Ramos (cell line): Measurements from ENCODE around the gene ARPC5.

Experiments used
- in situ Hi-C: fragments of 300-500 bp; cut with MboI; formaldehyde crosslinking; loops from one replicate; pipeline ENCODE4 v1.14.3; 2022; ENCODE audit warnings: low sequenced_read_pairs; ENCODE audit not compliant: unreplicated experiment

The ARPC5 gene

DNA sequence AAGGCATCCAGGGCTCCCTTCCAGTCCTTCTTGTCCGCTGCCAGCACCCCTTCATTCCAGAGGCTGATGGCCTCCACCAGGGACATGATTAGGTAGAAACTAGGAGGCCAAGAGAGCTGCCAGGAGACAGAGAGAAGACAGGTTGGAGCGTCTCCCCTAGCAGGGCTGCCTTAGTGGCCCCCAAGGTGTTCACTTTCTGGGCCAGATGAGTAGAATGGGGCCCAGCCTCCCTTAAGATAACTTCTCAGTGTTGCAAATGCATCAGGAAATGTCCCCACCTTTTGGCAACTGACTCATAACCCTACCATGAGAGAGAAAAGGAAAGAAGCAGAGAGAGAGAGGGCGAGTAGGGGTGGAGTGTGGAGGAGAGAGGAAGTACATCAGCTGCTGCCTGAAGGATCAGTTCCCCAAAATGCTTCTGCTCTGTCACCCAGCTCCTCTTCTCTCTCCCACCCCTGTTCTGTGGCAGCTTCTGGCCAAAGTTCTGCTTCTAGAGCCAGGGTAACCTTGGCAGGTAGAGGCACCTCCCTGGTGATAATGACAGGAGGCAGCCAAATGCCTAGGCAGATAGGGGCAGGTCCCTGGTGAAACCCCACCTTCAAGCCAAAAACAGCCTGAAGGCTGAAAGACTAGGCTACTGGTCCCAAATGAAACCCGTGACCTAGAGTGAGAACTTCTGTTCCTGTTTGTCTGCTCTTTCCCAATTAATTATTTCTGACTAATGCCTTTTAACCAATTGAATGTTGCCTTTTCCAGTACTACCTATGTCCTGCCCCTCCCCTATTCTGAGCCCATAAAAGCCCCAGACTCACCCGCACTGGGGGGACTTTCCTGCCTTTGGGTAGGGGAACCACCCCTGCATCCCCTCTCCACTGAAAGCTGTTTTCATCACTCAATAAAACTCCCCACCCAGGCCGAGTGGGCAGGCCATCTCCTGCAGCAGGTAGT is 45.1 kb downstream of the ARPC5 start, which contains the start of gene NCF2:
NCF2 (minus strand) TSS at position 216 of the 948 bp plus-strand sequence; CDS start at position 86, 130 bp downstream.
- in situ Hi-C loops = no loop called here

DNA sequence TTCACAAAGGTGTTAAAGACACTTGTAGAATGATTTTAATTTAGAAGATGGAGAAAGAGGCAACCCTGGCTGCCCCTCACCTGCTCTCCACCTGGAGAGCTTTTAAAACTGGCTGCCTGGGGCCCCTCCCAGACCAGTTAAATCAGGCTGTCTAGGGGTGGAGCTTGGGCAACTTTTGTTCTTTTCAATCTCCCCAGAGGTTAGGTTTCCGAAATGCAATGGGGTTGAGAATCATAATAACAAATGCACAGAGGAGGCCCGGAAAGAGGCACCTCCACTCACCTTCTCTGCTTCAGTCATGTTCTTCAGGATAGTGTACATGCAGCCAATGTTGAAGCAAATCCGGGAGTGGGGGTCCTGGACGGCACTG is 45.7 kb downstream of the ARPC5 start:
- in situ Hi-C loops = no loop called here

DNA sequence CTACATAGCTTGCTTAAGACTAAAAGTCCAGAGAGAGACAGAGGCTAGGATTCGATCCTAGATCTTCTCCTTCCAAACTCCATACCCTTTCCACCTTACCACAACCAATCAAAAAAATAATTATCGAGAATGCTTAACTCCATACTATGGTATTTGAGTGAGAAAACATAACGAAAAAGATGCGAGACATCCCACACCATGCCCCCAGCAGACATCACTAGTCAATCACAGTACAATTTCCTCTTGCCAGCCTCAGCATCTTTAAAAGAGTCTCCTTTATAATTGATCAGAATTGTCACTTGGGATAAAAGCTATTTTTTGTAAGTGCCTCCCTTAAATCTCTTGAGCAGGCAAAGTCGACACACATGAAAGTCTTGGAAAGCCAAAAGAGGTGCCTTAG is 46.2 kb downstream of the ARPC5 start:
- in situ Hi-C loops = no loop called here

GRCh38 chr1:183588827-183589226 is 46.8 kb downstream of the ARPC5 start:
- in situ Hi-C loops = no loop called here

- in situ Hi-C loops = no loop called here
Measured at GRCh38 chr1:183586926-183587325, 48.7 kb downstream of the ARPC5 start.

DNA sequence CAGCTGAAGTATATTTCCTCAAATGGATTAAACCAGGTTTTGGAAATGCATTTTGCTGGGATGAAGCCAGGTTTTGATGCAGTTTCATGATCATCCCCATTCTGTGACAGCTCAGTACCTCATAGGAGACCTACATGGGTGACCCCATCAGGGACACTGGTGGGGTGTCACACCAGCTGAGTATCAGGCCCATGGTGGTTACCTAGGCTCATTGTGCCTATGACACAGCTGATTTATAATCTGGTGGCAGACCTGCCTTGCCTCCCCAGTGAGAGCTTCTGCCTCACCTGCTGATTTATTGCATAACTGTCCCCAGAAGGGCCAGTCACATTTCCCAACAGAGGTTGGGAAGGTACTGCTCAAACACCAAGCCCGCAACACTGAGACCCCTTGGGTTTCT is 49.1 kb downstream of the ARPC5 start:
- in situ Hi-C loops = no loop called here

- in situ Hi-C loops = no loop called here
Measured at GRCh38 chr1:183585038-183585437, 50.5 kb downstream of the ARPC5 start.

GRCh38 chr1:183584147-183584546 is 51.4 kb downstream of the ARPC5 start:
- in situ Hi-C loops = no loop called here

DNA sequence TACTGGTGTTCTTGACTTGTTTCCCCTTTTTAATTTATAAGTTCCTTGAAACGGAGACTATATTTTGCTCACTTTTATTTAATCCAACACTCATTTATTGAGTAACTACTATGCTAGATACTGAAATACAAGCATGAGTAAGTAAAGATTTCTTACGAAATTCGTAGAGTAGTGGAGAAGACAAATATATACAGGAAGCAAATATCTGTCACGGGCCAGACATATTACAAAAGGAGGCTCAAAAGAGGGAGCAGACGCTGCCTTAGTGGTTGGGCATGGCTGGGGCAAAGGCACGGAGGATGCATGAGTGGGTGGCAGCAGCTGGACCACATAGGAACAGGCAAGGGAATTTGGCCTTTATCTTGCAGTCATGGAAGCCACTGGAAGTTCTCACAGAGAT is 52.1 kb downstream of the ARPC5 start:
- in situ Hi-C loops = no loop called here

DNA sequence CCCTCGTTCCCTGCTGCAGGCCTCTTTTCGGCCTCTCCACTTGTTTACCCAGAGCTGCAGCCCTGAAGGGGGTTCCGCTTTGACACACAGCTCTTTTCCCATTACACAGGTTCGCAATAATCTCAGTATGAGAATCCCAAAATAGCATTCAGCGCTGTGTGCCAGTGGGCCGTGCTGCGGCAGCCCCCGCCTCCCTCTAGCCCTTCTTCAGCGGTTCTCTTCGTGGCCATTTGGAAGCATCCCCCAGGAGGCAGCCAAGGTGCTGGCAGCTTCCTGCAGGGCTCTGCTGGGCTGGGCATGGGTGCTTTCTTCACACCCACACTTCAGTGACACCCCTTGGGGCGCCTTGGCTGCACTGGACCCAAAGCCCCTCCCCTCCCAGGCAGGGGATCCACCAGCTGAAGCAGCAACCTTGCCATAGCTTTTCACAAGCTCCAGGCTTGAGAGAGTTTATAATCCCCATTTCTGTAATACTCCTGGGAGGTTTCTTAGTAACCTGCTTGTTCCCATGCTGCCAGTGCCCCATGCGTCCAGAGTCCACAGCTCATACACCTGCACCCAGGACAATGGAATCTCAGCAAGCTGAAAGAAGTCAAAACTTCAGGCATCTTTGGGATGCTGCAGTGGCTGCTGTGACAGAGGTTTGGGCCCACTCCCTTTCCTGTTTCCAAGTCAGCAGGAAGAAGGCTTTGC is 53.4 kb downstream of the ARPC5 start:
- in situ Hi-C loops = no loop called here

GRCh38 chr1:183580281-183580682 is 55.3 kb downstream of the ARPC5 start:
- in situ Hi-C loops = no loop called here

DNA sequence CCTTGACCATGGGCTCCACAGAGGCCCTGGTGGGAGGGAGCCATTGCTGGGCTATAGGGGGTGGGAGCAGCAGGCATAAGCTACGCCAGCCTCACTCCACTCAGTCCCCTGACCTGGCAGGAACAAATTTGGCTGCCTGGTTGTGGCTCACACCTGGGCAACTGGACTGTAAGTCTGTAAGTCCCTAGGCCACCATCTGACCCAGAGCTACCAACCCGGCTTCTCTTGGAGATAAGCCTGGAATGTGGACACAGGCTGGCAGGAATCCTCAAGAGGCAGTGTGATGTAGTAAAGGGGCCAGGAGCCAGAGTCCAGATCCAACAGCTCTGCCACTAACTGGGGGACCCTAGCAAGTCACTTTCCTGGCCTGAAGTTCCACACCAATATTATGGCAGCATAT is 56.7 kb downstream of the ARPC5 start:
- in situ Hi-C loops = no loop called here

DNA sequence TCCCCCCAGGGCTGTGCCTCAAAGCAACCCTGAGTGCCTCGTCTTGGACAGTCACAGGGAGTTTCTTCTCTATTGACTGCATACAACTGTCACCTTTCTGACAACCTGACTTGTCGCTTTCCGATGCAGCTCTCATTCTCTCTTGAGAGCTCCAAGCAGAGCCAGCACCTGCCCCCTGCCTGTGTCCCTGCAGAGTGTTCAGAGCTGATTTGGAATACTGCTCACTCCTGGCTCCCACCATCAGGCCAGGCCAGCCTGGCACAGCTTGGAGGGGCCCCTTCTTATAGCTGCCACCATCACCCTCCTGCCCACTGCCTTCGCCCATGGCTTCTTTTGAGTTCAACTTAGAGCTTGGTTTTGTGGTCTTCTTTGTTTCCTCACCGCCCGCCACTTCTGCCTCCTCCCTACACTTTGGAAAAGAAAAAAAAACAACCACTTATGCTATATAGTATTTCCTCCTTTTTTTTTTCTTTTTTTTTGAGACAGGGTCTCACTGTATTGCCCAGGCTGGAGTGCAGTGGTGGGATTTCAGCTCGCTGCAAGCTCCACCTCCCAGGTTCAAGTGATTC is 57.6 kb downstream of the ARPC5 start:
- in situ Hi-C loops = no loop called here

GRCh38 chr1:183576537-183576936 is 59.0 kb downstream of the ARPC5 start:
- in situ Hi-C loops = no loop called here

DNA sequence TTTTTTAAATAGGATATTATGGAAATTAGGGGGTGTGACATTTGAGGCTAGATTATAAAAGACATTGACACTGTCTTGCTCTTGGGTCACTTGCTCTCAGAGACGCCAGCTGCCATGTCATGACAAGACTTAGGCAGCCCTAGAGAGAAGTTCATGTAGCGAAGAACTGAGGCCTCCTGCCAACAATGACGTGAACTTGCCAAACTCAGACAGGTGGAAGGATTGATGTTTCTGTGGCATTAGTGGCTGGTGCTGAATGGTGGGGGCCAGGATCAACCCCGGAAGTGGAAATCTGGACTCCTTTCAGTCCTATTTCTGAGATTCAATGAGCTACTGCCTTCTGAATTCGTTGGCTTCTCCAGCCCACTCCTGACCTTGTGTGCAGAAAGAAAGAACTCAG is 60.0 kb downstream of the ARPC5 start:
- in situ Hi-C loops = no loop called here

- in situ Hi-C loops = no loop called here
Measured at GRCh38 chr1:183572721-183573120, 62.9 kb downstream of the ARPC5 start.

DNA sequence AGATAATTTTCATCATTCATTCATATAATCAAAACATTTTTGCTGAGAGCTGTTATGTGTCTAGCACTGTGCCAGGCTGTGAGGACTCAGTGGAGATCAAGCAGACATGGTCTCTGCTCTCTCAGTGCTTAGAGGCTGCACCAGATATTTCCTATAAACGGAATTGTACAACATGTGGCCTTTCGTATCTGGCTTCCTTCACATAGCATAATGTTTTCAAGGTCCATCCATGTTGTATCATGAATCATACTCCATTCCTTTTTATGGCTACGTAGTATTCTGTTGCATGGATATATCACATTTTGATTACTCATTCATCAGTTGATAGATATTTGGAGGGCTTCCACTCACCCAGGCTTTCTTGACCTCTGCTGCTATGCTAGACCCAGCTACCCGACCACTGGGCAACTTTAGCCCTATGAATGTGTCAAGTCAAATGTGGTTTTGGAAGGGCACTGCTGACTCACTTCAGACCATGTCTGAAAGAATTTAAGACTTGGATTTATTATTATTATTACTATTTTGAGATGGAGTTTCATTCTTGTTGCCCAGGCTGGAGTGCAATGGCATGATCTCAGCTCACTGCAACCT is 63.8 kb downstream of the ARPC5 start:
- in situ Hi-C loops = no loop called here
